HG03060 (cell line): Measurements from ENCODE around the gene CMSS1.
A peak's percentile ranks its signal among the peaks of the same experiment; 100 is the strongest.

Source experiments
- ATAC-seq: cut with Tn5 transposase; IDR thresholded peaks from one replicate; pipeline ENCODE4 v1.9.1; 2021; ENCODE audit warnings: low read depth, moderate number of reproducible peaks; ENCODE audit not compliant: unreplicated experiment

Gene CMSS1

DNA sequence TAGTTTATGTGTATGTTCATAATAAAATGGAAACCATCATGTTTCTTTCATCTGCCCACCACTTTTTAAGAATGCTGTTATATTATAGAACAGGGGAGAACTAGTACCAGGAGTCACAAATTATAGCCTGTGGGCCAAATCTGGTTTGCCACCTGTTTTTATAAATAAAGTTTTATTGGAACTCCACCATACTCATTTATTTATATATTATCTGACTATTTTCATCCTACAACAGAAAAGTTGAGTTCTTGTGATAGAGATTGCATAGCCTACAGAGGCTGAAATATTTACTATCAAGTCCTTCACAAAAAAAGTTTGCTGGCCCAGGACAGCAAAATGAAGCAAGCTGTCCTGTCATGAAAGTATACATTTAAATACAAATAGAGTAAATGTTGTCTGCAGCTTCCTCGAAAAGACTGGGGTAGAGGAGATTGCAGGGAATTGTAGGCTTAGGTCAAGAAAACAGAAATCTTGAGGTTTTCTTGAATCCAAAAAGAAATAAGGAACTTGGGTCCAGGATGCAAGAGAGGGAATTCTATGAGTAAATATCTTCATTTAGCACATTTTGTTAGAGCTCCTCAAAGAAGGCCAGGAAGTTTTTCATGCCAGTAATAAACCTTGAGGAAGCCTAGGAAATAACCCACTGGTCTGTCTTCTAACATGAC lies 255.5 kb downstream of the CMSS1 start:
- no peak for ATAC-seq

DNA sequence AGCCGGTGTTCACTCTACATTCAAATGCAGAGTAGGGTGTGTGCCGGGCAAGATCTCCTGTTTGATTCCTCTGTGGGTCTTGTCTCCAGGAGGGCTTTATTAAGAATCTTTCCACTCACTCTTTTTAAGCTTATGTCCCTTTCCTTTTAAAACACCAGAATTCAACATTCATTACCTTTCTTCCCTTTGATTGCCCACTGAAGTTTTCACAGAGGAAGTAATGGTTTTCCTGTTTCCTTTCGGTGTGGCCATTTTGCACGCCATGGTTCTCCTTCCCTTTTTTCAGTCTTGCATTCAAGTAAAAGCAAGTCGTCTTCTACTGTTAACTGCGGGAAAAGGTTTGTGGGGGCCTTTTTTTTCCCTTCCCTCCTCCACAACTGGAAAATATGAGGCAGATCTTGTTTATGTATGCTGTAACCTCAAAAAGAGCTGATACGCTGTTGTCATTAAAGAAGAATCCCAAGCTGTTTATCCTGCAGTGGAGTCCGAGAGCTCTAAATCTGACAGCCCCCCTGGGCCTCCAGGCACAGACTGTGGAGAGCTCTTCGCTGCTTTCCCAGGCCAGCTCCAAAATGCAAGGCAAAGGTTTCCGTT lies 256.1 kb downstream of the CMSS1 start:
- no peak for ATAC-seq

DNA sequence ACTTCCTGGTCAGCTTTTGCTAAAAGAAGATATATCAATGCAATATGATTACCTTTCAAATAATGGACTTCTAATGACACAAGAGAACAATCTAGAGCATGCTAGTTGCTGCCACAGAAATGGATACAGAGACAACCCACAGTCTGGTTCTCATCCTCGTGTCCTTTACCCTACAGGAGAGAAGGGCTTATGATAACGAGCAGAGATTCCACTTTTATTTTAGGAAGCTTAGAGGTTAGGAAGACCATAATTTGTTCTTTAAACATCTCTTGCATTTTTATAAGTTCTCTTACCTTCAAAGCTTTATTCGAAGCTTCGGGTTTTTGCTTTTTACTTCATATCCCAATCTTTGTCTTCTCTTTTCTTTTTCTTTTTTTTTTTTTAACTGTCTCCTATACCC lies 257.5 kb downstream of the CMSS1 start:
- no peak for ATAC-seq

DNA sequence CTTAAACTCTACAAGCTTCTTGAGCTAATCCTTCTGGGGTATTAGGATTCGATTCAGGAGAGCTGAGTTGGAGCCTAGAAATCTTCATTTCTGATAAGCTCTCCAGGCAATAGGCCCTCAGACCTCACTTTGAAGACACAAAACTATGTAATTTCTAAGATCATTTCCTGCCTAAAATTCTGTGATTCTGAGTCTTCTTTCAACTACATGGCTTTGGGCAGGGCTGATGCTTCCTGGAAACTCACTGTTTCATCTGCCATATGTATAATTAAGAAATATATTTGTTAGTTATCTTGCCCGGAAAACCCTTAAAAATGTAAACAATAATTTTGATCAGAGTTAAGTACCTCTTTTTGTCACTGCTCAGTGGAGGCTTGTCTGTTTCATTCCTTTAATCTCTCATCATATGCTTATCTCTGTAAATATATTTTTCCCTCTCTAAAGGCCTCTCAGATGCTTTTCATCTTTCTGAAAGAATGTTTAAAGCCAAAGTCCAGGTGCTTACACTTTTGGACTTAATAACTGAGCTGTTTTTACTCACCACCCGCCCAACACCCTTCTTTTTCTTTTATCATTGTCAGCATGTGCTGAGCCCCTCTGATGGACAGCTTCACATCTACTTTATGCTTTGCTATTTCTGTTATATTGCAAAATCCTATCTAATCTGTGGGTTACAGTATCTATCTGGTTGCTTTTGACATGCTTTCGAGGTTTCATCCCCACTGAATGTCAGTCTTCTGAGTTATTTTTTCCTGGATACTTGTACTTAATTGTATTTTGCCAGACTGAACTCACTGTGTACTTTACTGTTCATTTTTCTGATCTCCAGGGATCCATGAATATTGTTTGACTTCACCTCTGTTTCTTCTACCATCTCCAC lies 258.4 kb downstream of the CMSS1 start:
- no peak for ATAC-seq

DNA sequence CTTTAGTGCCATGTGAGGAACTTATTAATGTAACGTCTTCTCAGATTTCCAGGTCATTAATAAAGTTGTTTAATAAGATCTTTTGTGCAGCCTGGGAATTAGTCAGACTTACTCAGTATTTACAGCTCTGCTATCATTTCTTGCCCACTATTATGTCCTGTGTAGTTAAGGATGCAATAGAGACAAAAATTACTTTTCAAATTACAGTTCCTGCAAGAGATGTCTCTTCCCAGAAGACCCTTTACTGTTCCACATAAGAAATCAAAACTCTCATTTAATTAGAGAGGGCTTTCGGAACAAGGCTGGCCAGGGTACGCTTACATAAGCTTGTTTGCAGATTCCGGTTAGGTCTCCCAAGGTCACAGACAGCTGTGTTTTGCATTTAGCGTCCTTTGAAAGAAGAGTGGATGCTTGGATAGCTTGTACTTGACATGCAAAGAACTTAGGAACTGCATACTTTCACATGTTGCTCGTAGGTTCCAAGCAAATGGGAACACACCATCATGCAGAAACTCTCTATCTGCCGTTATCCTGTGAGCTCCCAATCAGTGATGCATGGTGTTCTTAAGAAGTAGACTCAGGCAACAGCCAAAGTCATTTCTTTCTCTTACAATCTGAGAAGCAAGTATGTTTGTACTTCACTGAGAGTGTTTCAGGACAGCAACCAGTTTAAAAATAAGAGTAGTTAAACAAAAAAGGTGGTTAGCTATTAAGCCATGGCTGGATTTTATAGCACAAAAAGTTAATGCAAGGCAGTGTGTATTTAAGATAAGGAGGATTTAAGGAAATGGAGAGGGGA lies 259.3 kb downstream of the CMSS1 start:
- no peak for ATAC-seq

DNA sequence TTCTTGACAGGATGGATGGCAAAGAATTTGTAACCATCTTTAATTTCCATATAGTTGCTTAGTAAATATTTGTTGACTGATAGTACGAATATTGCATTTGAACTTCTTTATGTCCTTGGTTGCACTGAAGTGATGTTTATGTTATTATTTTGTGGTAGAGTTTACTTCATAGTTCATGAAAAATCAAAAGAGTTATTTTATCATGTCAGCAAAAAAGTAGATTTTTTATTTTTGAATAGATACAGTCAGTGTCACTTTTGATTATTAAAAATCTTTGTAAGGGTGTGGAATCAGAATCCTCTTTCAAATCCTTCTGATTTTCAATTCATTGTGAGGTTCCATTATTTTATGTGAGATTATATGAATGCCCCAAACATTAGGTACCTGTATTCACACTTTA lies 261.7 kb downstream of the CMSS1 start:
- ATAC-seq: no peak

DNA sequence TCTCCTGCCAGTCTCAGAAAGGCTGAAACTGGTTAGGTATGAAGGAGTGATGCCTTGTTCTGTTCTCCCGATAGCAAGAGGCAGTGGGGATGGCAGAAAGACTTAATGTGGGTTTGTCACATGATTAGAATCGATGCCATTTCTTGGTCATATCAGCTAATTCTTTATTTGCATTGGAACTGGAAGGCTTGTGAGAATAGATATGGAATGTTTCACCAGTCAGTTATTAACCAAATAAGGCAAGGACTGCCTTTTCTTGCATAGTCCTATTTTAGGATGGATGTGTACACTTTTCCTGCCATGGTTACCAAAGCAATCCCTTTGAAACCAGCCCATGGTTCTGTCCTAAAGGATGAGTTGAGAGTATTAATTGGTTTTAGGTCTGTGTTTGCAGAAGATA lies 262.9 kb downstream of the CMSS1 start:
- no peak for ATAC-seq

DNA sequence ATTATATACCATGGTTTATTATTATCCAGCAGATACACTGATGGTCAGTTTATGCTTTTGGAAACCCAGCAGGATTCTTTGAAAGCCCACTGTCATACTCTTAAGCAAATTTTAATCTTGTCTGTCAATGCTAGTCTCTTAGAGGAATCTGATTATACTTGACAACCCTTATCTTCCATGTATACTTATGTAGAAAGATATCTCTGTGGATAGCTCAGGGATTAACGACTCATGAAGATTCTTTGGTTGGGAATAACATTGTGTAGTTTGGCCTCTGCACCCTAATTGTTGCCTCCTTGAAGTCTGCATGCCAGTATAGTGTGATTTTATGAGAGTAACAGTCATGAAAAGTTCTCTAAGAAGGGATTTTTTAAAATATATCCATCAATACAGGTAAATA lies 263.6 kb downstream of the CMSS1 start:
- no peak for ATAC-seq

DNA sequence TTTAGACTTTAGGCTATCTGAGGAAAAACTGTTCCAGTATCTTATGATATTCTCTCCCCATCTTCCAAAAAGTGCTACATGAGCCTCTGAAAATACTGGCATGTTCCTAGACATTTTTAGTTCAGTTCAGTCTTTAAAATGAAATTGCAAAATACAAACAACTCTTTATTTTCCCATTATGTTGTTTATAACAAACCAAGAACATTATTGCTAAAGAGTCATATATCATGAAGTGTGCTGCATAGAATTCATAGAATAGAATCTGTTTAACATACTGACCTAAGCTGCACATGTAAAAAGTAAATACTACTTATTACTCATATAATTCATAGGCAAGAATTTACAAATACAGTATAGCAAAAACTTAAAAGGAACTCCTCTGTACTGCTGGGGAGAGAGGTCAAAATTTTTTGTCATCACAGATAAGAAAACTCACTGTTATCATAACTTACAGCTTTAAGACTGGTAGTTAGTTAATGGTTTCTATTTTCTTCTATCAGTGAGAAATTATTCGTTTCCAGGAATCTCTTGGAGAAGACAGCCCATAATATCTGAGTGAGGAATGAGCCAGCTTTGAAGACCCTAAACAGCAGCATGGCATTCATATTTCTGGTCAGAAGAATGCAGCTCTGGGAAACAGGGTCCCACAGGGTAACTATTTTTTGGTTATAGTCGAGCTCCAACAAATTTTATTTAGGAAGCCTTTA lies 264.5 kb downstream of the CMSS1 start:
- no peak for ATAC-seq

DNA sequence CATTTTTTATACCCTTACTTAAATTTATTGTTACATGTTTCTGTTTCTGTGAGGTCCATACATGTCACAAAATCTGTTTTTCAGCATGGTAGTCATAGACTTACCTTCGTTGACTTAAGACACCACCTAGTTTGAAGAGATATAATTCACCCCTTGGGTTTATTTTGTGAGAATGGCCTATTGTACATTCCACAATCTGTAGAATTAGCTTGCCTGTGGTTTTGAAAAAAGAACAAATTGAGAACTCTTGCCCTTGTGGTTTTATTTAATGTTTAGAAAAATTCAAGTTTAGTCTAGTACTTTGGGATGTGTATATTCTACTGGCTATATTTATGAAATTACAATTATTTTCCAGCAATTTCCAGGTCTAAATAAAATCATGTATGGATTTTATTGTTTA lies 265.1 kb downstream of the CMSS1 start:
- ATAC-seq: no peak

DNA sequence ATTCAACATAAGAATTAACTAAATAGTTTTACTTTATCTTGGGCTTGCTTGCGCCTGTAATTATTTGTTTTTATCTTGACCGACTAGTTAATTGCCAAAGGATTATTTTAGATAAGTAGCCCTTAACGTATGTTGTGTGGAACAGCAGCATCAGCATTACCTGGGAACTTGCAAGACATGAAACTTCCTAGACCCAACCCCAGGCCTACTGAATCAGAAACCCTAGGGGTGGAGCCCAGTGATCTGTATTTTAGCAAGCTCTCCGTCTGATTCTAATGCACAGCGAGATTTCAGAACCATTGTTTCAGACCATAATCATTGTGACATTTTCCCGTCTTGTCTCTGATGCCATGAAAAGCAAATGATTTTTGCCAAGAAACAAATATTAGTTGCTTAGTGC lies 265.5 kb downstream of the CMSS1 start:
- no peak for ATAC-seq

DNA sequence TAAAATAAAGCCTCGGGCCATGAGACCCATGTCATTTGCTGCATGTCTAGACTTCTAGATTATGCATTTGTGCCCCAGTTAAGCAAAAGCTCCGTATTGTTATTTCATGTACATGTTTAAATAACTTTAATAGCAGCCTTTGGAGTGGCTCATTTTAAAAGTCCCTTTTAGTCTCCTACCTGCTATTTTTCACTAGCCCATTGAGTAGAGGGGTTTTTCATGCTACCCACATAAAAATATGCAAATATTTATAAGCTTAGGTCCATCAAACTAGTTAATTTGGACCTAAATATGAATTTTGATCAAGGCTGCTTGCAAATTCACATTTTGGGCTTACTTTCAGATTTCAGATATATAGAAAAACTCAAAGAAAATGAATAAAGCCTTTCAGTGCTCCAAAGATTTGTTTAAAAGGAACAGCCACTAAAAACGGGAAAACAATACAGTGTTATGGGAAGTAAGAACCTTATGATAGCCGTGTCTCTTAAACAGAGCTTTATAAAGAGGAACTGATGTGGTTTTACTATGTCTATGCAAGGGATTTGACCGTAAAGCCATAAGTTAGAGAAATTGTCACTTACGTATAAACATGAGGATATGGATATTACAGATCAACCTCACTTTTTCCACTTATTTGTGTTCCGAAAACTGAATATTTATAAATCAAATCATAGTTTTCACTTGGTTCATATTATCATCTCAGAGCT lies 266.6 kb downstream of the CMSS1 start:
- no peak for ATAC-seq

DNA sequence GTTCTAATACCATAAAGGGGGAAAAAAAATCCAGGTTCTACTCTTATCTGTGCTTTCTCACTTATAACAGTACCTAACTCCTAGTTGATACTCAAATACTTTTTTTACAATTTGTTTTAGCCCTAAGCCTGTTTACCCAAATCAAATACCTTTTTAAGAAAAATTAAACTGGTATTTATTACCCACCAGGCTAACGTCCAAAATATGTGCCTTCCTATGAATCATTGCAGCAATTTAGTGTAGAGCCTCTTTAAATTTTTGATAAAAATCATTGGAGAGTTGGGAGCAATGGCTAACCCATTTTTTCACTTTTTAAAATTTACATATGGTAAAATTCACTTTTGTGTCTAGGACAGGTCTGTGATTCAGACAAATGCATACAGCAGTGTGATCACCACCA lies 268.7 kb downstream of the CMSS1 start:
- no peak for ATAC-seq

DNA sequence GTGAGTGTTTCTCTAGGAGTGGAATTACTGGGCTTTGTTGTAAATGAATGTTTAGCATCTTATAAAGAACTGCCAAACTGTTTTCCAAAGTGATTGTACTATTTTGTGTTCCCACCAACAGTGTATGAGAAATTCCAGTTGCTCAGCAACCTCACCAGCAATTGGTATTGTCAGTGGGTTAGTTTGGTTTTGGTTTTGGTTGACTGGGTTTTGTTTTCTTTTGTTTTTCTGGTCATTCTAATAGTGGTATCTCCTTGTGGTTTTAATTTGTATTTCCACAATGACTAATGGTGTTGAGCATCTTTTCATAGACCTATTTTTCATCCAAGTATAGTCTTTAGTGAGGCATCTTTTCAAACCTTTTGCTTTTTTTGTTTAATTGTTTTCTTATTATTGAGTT lies 269.5 kb downstream of the CMSS1 start:
- ATAC-seq: peak; percentile 94

DNA sequence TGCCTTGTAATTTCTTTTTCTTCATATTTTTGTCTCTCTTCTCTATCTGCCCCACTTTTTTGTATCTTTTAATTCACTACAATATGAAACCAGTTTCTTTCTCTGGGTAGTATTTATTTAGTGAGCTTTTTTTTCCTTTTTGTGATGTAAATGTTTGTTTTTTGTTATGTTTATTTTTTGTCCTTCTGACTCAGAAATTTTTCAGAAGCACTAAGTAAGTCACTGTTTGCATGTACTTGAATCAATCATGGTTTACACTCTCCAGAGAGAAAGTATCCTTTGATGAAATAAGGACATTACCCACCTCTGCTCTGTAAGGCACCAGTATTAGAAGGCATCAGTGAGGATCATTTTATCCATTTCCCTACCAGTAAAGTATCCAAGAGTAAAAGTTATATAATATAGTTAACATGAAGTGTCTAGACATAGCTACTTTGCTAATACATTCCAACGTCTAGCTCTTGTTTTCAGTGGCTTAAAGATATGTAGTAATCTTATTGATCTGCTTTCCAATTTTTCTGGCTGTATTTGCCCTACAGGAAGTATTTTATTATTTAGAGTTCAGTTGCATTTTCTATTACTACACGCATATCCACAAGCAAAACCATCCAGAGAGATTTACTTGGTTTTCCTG lies 271.2 kb downstream of the CMSS1 start:
- ATAC-seq: no peak

DNA sequence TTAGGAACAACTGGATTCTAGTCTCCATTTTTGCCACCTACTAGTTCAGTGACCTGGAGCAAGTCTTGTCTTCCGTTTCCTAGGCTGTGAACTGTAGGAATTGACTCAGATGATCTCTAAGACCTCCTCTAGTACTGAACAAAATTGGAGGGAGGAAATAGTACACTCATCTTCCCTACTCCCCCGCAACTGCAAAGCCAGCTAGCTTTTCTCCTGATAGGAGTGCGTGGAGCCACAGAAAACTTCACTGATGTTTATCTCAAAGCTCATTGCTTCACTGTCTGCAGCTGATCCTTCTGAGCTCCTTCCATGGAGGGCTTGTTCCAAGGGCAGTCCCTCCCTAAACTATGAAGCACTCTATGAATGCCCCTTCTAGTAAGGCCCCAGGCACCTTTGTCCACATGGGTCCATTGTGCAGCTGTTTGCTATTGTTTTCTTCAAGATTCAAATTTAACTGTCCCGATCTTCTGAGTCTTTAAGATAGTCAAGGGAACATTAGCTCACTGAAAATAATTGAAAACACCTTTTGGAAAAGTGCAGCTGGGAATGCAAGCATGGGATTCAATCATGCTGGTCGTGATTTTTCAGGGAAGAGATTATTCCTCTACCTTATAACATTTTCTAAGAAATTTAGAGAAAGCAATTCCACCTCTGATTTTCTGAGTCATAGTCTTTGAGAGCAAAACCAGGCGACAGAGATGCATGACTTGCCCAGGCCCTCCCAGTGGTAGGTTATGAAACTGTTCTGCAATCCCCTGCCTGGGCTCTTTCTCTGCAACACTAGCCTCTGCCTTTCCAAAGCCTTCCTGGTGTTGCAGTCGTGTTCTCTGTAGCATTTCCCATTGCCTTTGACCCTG lies 272.4 kb downstream of the CMSS1 start:
- ATAC-seq: peak; percentile 36

DNA sequence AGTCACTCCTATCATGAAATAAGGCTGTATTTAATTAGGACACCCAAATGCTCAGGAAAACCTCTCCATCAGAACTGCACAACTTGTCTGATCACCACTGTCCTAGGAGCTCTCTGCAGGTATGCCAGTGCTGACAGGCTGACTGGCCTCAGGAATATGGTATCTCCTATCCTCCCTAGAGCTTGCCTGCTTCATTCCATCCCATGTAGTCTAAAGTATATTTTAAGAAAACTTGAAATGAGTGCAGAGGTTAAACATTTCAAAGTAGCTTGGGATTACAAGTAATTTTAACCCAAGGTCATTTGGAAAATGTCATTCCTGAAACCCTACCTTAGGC lies 273.0 kb downstream of the CMSS1 start:
- no peak for ATAC-seq

DNA sequence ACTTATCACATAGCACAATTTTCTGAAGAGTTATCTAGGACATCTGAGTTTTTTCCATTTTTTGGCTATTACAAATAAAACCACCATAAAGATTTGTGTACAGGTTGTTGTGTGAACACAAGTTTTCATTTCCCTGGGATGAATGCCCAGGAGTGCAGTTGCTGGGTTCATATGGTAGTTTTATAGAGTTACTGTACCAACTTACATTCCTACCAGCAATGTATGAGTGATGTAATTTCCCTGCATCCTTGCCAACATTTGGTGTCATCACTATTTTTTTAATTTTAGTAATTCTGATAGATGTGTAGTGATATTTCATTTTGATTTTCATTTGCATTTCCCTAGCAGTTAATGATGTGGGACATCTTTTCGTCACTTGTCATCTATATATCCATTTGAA lies 276.2 kb downstream of the CMSS1 start:
- no peak for ATAC-seq
